HCT116 (cell line): ENCODE results near the gene MYO1E.

Experiments
- EZH2 ChIP-seq: fragments of 200-600 bp; sonication (generic); IDR thresholded peaks from 2 replicates; pipeline ENCODE4 v1.6.1; 2017; ENCODE audit warnings: antibody characterized with exemption, mixed run types
- JUND ChIP-seq: IDR thresholded peaks from 2 replicates; pipeline ENCODE4 v1.6.1; 2012
- POLR2A ChIP-seq: IDR thresholded peaks from 2 replicates; pipeline ENCODE4 v1.7.0; 2011; ENCODE audit warnings: borderline replicate concordance; ENCODE audit not compliant: insufficient read depth, insufficient read length; ENCODE audit errors: extremely low read depth
- POLR2AphosphoS5 ChIP-seq: IDR thresholded peaks from 2 replicates; pipeline ENCODE4 v1.6.1; 2011; ENCODE audit warnings: mild to moderate bottlenecking, low read depth, low read length, moderate library complexity
- TF ChIP-seq, protein P1 (sequence below), 3 experiments: fragments of 200-600 bp in 1 of 3; sonication (generic) in 1 of 3; IDR thresholded peaks in 2 of 3; conservative IDR thresholded peaks in 1 of 3; 2 replicates each; pipeline ENCODE4 v1.5.1; 2012 to 2017; ENCODE audit warnings: low read depth in 2 of 3, low read length in 2 of 3, antibody characterized with exemption in 1 of 3, borderline replicate concordance in 1 of 3, control low read depth in 1 of 3, mild to moderate bottlenecking in 1 of 3, mixed read lengths in 1 of 3, mixed run types in 1 of 3, moderate library complexity in 1 of 3; ENCODE audit not compliant: insufficient read depth in 1 of 3

- TF ChIP-seq EZH2 (no peak), JUND (no peak), POLR2A (no peak), POLR2AphosphoS5 (no peak)
- TF ChIP-seq, protein P1, sequence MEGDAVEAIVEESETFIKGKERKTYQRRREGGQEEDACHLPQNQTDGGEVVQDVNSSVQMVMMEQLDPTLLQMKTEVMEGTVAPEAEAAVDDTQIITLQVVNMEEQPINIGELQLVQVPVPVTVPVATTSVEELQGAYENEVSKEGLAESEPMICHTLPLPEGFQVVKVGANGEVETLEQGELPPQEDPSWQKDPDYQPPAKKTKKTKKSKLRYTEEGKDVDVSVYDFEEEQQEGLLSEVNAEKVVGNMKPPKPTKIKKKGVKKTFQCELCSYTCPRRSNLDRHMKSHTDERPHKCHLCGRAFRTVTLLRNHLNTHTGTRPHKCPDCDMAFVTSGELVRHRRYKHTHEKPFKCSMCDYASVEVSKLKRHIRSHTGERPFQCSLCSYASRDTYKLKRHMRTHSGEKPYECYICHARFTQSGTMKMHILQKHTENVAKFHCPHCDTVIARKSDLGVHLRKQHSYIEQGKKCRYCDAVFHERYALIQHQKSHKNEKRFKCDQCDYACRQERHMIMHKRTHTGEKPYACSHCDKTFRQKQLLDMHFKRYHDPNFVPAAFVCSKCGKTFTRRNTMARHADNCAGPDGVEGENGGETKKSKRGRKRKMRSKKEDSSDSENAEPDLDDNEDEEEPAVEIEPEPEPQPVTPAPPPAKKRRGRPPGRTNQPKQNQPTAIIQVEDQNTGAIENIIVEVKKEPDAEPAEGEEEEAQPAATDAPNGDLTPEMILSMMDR (IDR thresholded peaks at IDR 0.05 in 2 of 3, conservative IDR thresholded peaks at IDR 0.05 in 1 of 3; ENCODE audit: borderline replicate concordance in 1 of 3, insufficient read depth in 1 of 3, low read depth in 2 of 3, low read length in 2 of 3) = no peak
Measured at GRCh38 chr15:59416816-59417215, 44.1 kb upstream of the MYO1E start.
